ENCODE data around the gene FAM20B. TPM values are rescaled to one million over a fixed set of nuclear protein-coding genes. Genes with fewer than 3 reads are reported as not detected.
"Not testable (repeated sequence)": the region's sequence is repeated elsewhere in the genome, so short reads cannot be mapped to it uniquely, and the experiment has no call there.

Gene FAM20B
- total and polyA plus RNA-seq, 10 donors: 5.8 to 38.0 (median 24.7) TPM

GRCh38 chr1:179001451-179001850 lies 24.2 kb upstream of the FAM20B start:
- Histone ChIP-seq H3K36me3 (no peaks in the 10 kb centered on the region), H3K9me3 (peaks cover 0 to 3% (median under 1%) of the 10 kb centered on the region in 8 donors), H3K27me3 (replicated peaks in 1 of 7) (no peaks in the 10 kb centered on the region), H3K27ac (no peak overlapping the region), H3K4me3 (no peak overlapping the region), H3K4me1 (peaks cover 0 to 23% (median 8%) of the 10 kb centered on the region in 6 donors)
- intact Hi-C loops (cut with DNase I; ENCODE audit: low total_unique reads): loop anchor here (5.0 kb wide), 2 partner anchors 229 to 474 kb away; no protein-coding TSS in a partner anchor
- no peak for DNase-seq
- TF ChIP-seq POLR2AphosphoS5 (IDR thresholded peaks at IDR 0.05) (no peak), POLR2A (IDR thresholded peaks at IDR 0.05) (no peak), CTCF (IDR thresholded peaks at IDR 0.05 in 8 of 11, conservative IDR thresholded peaks at IDR 0.05 in 3 of 11) (no peak)
- WGBS, 5 donors: 92 to 100% (median 100%) methylated on average over 1 of the region's 1 CpG

- H3K4me3 ChIP-seq; H3K27me3 ChIP-seq (replicated peaks in 1 of 7); H3K36me3 ChIP-seq; H3K9me3 ChIP-seq; DNase-seq; H3K27ac ChIP-seq: not testable (repeated sequence)
- WGBS, 5 donors: 90 to 98% (median 93%) methylated on average over 8 of the region's 8 CpGs
- peaks cover 0 to 23% (median 8%) of the 10 kb centered on the region in 6 donors for H3K4me1 ChIP-seq
- intact Hi-C loops (cut with DNase I; ENCODE audit: low total_unique reads): loop anchor here (5.0 kb wide), 2 partner anchors 230 to 475 kb away; no protein-coding TSS in a partner anchor
These were observed 23.6 kb upstream of the FAM20B start for GRCh38 chr1:179002064-179002463.

GRCh38 chr1:179002552-179003345 lies 22.9 kb upstream of the FAM20B start:
- peak; percentile 91 to 98 (median 96) for TF ChIP-seq CTCF (IDR thresholded peaks at IDR 0.05 in 8 of 11, conservative IDR thresholded peaks at IDR 0.05 in 3 of 11)
- TF ChIP-seq POLR2AphosphoS5 (IDR thresholded peaks at IDR 0.05): no peak
- H3K27me3 ChIP-seq (replicated peaks in 1 of 7): no peaks in the 10 kb centered on the region
- 31 to 50% (median 33%) methylated on average over 14 to 20 of the region's 20 CpGs for WGBS, 5 donors
- intact Hi-C loops (cut with DNase I; ENCODE audit: low total_unique reads): loop anchor here (5.0 kb wide), 2 partner anchors 230 to 475 kb away; no protein-coding TSS in a partner anchor
- no peaks in the 10 kb centered on the region for H3K36me3 ChIP-seq
- DNase-seq: peak; percentile 88
- no peak overlapping the region for H3K27ac ChIP-seq
- H3K4me1 ChIP-seq: peaks cover 0 to 23% (median 8%) of the 10 kb centered on the region in 6 donors
- no peaks in the 10 kb centered on the region for H3K9me3 ChIP-seq
- peak overlapping the region in 1 of 8 donors; percentile 22 for H3K4me3 ChIP-seq

GRCh38 chr1:179003512-179004066 lies 22.1 kb upstream of the FAM20B start:
- no peak for DNase-seq
- 81 to 93% (median 90%) methylated on average over 7 of the region's 7 CpGs for WGBS, 5 donors
- intact Hi-C loops (cut with DNase I; ENCODE audit: low total_unique reads): loop anchor here (5.0 kb wide), 2 partner anchors 231 to 476 kb away; no protein-coding TSS in a partner anchor
- H3K4me1 ChIP-seq: peaks cover 0 to 23% (median 8%) of the 10 kb centered on the region in 6 donors
- H3K4me3 ChIP-seq: no peak overlapping the region
- TF ChIP-seq POLR2A (IDR thresholded peaks at IDR 0.05) (no peak), POLR2AphosphoS5 (IDR thresholded peaks at IDR 0.05) (no peak), CTCF (IDR thresholded peaks at IDR 0.05 in 8 of 11, conservative IDR thresholded peaks at IDR 0.05 in 3 of 11) (no peak)
- H3K9me3 ChIP-seq: no peaks in the 10 kb centered on the region
- H3K27ac ChIP-seq: peak overlapping the region in 4 of 8 donors; percentile 22 to 48 (median 42)
- no peaks in the 10 kb centered on the region for H3K36me3 ChIP-seq
- H3K27me3 ChIP-seq (replicated peaks in 1 of 7): no peaks in the 10 kb centered on the region

All from spleen (tissue), 11 donors.